IMR-90 (cell line): ENCODE results near the gene THAP10.

ENCODE experiments used
- CEBPB ChIP-seq: IDR thresholded peaks from 2 replicates; pipeline ENCODE4 v1.6.1; 2012; ENCODE audit warnings: low read depth, low read length, improper control_type of control experiment
- FOS ChIP-seq: fragments of 150-350 bp; IDR thresholded peaks from 2 replicates; pipeline ENCODE4 v1.6.1; 2016; ENCODE audit warnings: low read depth, low read length
- MAZ ChIP-seq: IDR thresholded peaks from 2 replicates; pipeline ENCODE4 v1.6.1; 2012; ENCODE audit warnings: low read depth, mild to moderate bottlenecking, low read length, improper control_type of control experiment, moderate library complexity, borderline replicate concordance
- MXI1 ChIP-seq: IDR thresholded peaks from 2 replicates; pipeline ENCODE4 v1.6.1; 2012; ENCODE audit warnings: low read depth, mild to moderate bottlenecking, low read length, moderate library complexity, borderline replicate concordance
- POLR2A ChIP-seq: IDR thresholded peaks from 2 replicates; pipeline ENCODE4 v1.6.1; 2012; ENCODE audit warnings: mild to moderate bottlenecking, low read depth, low read length
- RAD21 ChIP-seq: IDR thresholded peaks from 2 replicates; pipeline ENCODE4 v1.6.1; 2012; ENCODE audit warnings: low read length, improper control_type of control experiment
- RCOR1 ChIP-seq: IDR thresholded peaks from 2 replicates; pipeline ENCODE4 v1.6.1; 2012; ENCODE audit warnings: mild to moderate bottlenecking, low read length, improper control_type of control experiment; ENCODE audit not compliant: insufficient replicate concordance
- RFX5 ChIP-seq: IDR thresholded peaks from 2 replicates; pipeline ENCODE4 v1.8.0; 2012; ENCODE audit warnings: low read depth, mild to moderate bottlenecking, low read length, moderate library complexity
- TF ChIP-seq, protein P1 (sequence below): conservative IDR thresholded peaks from 2 replicates; pipeline ENCODE4 v1.5.1; 2012; ENCODE audit warnings: mild to moderate bottlenecking, low read depth, low read length, improper control_type of control experiment

DNA sequence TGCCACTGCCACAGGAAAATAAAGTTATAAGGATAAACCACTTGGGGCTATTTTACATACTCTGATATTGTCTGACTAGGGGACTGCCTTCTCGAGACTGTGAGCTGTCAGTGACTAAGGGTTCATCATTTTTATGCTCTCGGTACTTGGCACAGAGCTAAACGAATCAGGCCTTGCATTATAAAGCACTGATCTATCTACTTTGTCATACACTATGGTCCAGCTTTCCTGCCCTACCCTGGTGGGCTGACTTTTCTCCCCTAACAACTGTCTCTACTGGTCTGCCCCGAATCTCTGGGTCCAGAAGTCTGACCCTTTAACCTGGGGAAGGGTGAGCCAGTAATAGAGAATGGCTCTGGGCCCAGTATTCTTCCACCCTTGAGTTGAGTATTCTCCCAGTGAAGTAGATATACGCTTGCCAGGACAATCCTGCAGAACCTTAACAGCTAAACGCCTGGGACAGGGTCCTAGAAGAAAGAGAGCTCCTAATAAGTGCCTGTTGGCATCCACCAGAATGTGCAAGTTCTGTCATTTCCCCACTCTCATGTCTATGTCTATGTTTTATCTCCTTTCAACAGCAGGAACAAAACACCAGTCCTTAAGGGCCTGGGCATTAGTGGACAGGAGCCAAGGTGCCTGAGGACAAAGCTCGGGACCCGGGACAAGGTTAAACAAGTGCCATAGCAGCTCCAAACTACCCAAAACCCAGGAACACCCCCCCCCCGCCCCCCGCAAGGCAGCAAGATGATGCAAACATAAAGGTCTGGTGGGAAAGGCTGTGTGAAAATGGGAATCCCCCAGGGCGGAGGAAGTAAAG is 39.5 kb downstream of the THAP10 start:
- TF ChIP-seq, protein P1, sequence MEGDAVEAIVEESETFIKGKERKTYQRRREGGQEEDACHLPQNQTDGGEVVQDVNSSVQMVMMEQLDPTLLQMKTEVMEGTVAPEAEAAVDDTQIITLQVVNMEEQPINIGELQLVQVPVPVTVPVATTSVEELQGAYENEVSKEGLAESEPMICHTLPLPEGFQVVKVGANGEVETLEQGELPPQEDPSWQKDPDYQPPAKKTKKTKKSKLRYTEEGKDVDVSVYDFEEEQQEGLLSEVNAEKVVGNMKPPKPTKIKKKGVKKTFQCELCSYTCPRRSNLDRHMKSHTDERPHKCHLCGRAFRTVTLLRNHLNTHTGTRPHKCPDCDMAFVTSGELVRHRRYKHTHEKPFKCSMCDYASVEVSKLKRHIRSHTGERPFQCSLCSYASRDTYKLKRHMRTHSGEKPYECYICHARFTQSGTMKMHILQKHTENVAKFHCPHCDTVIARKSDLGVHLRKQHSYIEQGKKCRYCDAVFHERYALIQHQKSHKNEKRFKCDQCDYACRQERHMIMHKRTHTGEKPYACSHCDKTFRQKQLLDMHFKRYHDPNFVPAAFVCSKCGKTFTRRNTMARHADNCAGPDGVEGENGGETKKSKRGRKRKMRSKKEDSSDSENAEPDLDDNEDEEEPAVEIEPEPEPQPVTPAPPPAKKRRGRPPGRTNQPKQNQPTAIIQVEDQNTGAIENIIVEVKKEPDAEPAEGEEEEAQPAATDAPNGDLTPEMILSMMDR = no peak
- TF ChIP-seq MXI1 (no peak), RFX5 (no peak), CEBPB (peak; percentile 67), POLR2A (peak; percentile 70), RAD21 (no peak; the same call in 1 of the 2 replicates), FOS (no peak), RCOR1 (no peak), MAZ (0 out of 2 replicates have a peak, but pooled peaks have one; percentile 32)
